Tibial nerve (tissue), 4 donors: ENCODE results near the gene NOC4L.

Experiments
- CTCF ChIP-seq, 5 experiments: fragments of 200-600 bp in 3 of 5; fragments of 450-650 bp in 2 of 5; sonication (generic) in 3 of 5; IDR thresholded peaks; one replicate each; pipeline ENCODE4 v1.5.1; 2016 to 2019; ENCODE audit warnings: antibody characterized with exemption in 5 of 5, mild to moderate bottlenecking in 3 of 5, moderate library complexity in 2 of 5
- EP300 ChIP-seq, 2 donors: sonication (generic); formaldehyde crosslinking; IDR thresholded peaks; one replicate each; pipeline ENCODE4 v1.6.1; 2017; ENCODE audit warnings: antibody characterized with exemption in 2 of 2, mild to moderate bottlenecking in 1 of 2
- POLR2A ChIP-seq, 2 donors: fragments of 450-650 bp; IDR thresholded peaks; one replicate each; pipeline ENCODE4 v1.6.1; 2017; ENCODE audit warnings: antibody characterized with exemption in 2 of 2, mild to moderate bottlenecking in 2 of 2, moderate library complexity in 2 of 2

DNA sequence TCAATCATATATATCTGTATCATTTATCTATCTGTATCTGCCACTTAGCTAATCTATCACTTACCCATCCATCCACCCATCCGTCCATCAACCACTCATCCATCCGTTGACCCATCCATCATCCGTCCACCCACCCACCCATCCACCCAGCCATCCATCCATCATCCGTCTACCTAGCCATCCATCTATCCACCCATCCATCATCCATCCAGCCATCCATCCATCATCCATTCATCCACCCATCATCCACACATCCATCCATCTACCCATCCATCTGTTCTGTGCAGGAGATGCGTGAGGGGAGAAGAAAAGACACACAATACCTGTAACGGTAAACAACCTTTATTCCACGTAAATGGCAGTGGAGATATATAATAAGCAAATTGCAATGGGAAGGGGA, 20.2 kb downstream of the NOC4L start:
- no peak for TF ChIP-seq EP300 (IDR thresholded peaks at IDR 0.05)
- no peak for TF ChIP-seq CTCF (IDR thresholded peaks at IDR 0.05)
- no peak for TF ChIP-seq POLR2A (IDR thresholded peaks at IDR 0.05)
